Measurements from ENCODE around the gene ENTPD5.

The ENTPD5 gene

DNA sequence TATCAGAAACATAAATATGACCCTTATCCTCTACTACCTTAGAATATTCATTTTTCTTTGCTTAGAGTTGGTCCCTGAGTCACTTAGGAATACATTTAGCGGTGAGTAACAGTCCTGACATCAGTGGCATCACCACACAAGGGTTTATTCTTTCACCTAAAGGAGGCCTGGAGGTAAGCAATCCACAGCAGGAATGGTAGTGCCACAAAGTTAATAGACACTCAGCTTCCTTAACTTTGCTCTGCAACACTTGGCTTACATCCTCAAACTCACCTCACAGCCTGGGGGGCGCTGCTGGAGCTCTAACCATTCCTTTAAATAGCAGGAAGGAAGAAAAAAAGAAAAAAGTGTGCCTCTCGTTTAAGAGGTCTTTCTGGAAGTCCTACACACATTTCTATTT is 29.2 kb upstream of the ENTPD5 start:
- TF ChIP-seq, protein P1, sequence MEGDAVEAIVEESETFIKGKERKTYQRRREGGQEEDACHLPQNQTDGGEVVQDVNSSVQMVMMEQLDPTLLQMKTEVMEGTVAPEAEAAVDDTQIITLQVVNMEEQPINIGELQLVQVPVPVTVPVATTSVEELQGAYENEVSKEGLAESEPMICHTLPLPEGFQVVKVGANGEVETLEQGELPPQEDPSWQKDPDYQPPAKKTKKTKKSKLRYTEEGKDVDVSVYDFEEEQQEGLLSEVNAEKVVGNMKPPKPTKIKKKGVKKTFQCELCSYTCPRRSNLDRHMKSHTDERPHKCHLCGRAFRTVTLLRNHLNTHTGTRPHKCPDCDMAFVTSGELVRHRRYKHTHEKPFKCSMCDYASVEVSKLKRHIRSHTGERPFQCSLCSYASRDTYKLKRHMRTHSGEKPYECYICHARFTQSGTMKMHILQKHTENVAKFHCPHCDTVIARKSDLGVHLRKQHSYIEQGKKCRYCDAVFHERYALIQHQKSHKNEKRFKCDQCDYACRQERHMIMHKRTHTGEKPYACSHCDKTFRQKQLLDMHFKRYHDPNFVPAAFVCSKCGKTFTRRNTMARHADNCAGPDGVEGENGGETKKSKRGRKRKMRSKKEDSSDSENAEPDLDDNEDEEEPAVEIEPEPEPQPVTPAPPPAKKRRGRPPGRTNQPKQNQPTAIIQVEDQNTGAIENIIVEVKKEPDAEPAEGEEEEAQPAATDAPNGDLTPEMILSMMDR (conservative IDR thresholded peaks at IDR 0.05; ENCODE audit: low read length), result peak; percentile 42; the same call in 1 of the 2 replicates
- no peak for TF ChIP-seq EZH2phosphoT487 (IDR thresholded peaks at IDR 0.05; ENCODE audit: borderline replicate concordance)
- Histone ChIP-seq H3K4me3 (ENCODE audit: low read length, poor library complexity, severe bottlenecking) (no peak overlapping the region), H3K36me3 (ENCODE audit: insufficient read depth, low read length) (no peaks in the 10 kb centered on the region), H3K9ac (ENCODE audit: low read depth, low read length, poor library complexity, severe bottlenecking) (no peak overlapping the region), H2AFZ (ENCODE audit: low read length) (peak overlapping the region; percentile 34; the same call in 1 of the 2 replicates), H3K9me3 (ENCODE audit: insufficient read depth, low read depth, low read length) (no peaks in the 10 kb centered on the region), H4K20me1 (ENCODE audit: insufficient read depth, low read length, poor library complexity, severe bottlenecking) (no peaks in the 10 kb centered on the region), H3F3A (ENCODE audit: low read depth) (no peaks in the 10 kb centered on the region), H3K9me2 (replicated peaks; ENCODE audit: low read depth, low read length) (no peaks in the 10 kb centered on the region), H3K4me1 (ENCODE audit: insufficient read depth, low read length, poor library complexity, severe bottlenecking) (no peaks in the 10 kb centered on the region), H3K79me2 (ENCODE audit: insufficient read depth, low read length) (no peaks in the 10 kb centered on the region), H3K27me3 (ENCODE audit: insufficient read depth, low read length, poor library complexity, severe bottlenecking) (no peaks in the 10 kb centered on the region), H3K4me2 (ENCODE audit: low read depth, low read length, poor library complexity, severe bottlenecking) (no peak overlapping the region)

DNA sequence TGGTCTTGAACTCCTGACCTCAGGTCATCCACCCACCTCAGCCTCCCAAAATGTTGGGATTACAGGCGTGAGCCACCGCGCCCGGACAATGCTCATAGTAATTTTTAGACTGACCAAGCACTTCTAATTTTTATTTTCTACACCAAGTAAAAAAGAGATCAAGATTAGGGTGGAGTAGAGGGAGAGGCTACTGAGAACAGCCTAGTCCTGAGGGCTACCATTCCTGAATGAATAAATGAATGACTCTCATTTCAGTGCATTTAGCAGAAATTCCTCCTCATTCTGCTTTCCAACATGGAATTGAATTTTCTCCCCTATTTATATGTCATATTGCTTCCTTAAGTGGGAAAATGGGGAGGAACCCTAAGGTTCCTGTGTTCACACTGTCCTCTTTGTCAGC is 26.4 kb upstream of the ENTPD5 start:
- H3F3A ChIP-seq (ENCODE audit: low read depth), result no peaks in the 10 kb centered on the region
- no peak overlapping the region for H3K4me2 ChIP-seq (ENCODE audit: low read depth, low read length, poor library complexity, severe bottlenecking)
- no peaks in the 10 kb centered on the region for H3K79me2 ChIP-seq (ENCODE audit: insufficient read depth, low read length)
- H3K9me2 ChIP-seq (replicated peaks; ENCODE audit: low read depth, low read length), result no peaks in the 10 kb centered on the region
- H3K4me3 ChIP-seq (ENCODE audit: low read length, poor library complexity, severe bottlenecking), result no peak overlapping the region
- no peaks in the 10 kb centered on the region for H3K4me1 ChIP-seq (ENCODE audit: insufficient read depth, low read length, poor library complexity, severe bottlenecking)
- no peaks in the 10 kb centered on the region for H3K36me3 ChIP-seq (ENCODE audit: insufficient read depth, low read length)
- no peak overlapping the region for H3K9ac ChIP-seq (ENCODE audit: low read depth, low read length, poor library complexity, severe bottlenecking)
- H4K20me1 ChIP-seq (ENCODE audit: insufficient read depth, low read length, poor library complexity, severe bottlenecking), result no peaks in the 10 kb centered on the region
- no peaks in the 10 kb centered on the region for H3K27me3 ChIP-seq (ENCODE audit: insufficient read depth, low read length, poor library complexity, severe bottlenecking)
- TF ChIP-seq, protein P1 (conservative IDR thresholded peaks at IDR 0.05; ENCODE audit: low read length), result no peak
- no peak for TF ChIP-seq EZH2phosphoT487 (IDR thresholded peaks at IDR 0.05; ENCODE audit: borderline replicate concordance)
- no peaks in the 10 kb centered on the region for H3K9me3 ChIP-seq (ENCODE audit: insufficient read depth, low read depth, low read length)
- no peak overlapping the region for H2AFZ ChIP-seq (ENCODE audit: low read length)

DNA sequence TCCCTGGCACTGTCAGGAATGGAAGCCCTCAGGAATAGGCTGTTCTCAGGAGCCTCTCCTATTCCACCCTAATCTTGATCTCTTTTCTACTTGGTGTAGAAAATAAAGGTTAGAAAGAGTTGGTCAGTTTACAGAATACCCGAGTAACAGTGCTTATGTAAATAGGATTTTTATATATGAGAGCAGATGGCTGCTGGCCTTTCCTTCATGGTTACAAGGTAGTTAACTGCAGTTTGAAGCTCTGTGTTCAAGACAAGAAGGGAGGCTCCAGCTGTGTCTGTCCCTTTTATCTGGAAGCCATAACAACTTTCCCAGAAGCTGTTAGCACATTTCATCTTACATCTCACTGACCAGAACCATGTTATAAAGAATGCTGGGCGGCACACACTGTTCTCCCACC is 23.2 kb upstream of the ENTPD5 start:
- H2AFZ ChIP-seq (ENCODE audit: low read length), result peak overlapping the region; percentile 49; the same call in 1 of the 2 replicates
- no peaks in the 10 kb centered on the region for H3K79me2 ChIP-seq (ENCODE audit: insufficient read depth, low read length)
- H3K9ac ChIP-seq (ENCODE audit: low read depth, low read length, poor library complexity, severe bottlenecking), result no peak overlapping the region
- no peak overlapping the region for H3K4me2 ChIP-seq (ENCODE audit: low read depth, low read length, poor library complexity, severe bottlenecking)
- no peaks in the 10 kb centered on the region for H3K9me2 ChIP-seq (replicated peaks; ENCODE audit: low read depth, low read length)
- TF ChIP-seq, protein P1 (conservative IDR thresholded peaks at IDR 0.05; ENCODE audit: low read length), result no peak
- no peak for TF ChIP-seq EZH2phosphoT487 (IDR thresholded peaks at IDR 0.05; ENCODE audit: borderline replicate concordance)
- H3K4me3 ChIP-seq (ENCODE audit: low read length, poor library complexity, severe bottlenecking), result no peak overlapping the region
- H3K4me1 ChIP-seq (ENCODE audit: insufficient read depth, low read length, poor library complexity, severe bottlenecking), result no peaks in the 10 kb centered on the region
- no peaks in the 10 kb centered on the region for H4K20me1 ChIP-seq (ENCODE audit: insufficient read depth, low read length, poor library complexity, severe bottlenecking)
- no peaks in the 10 kb centered on the region for H3K36me3 ChIP-seq (ENCODE audit: insufficient read depth, low read length)
- H3F3A ChIP-seq (ENCODE audit: low read depth), result no peaks in the 10 kb centered on the region
- H3K9me3 ChIP-seq (ENCODE audit: insufficient read depth, low read depth, low read length), result no peaks in the 10 kb centered on the region
- H3K27me3 ChIP-seq (ENCODE audit: insufficient read depth, low read length, poor library complexity, severe bottlenecking), result no peaks in the 10 kb centered on the region
